SU-DHL-6 (cell line): Measurements from ENCODE around the gene FAM170B.

Experiments used
- H2AFZ ChIP-seq: fragments of 200-600 bp; sonication (generic); 2 replicates; pipeline ENCODE4 v1.6.1; 2014; ENCODE audit warnings: low read depth, mild to moderate bottlenecking, moderate library complexity, mixed read lengths, antibody characterized with exemption, low read length; ENCODE audit not compliant: severe bottlenecking
- H3F3A ChIP-seq: fragments of 200-600 bp; shearing (Covaris generic); 2 replicates; pipeline ENCODE4 v1.6.0; 2016; ENCODE audit warnings: antibody characterized with exemption, mild to moderate bottlenecking; ENCODE audit not compliant: insufficient read depth
- H3K27ac ChIP-seq: fragments of 200-600 bp; sonication (generic); 2 replicates; pipeline ENCODE4 v1.5.1; 2016; ENCODE audit warnings: low read depth, mild to moderate bottlenecking, low read length, moderate library complexity, mixed read lengths
- H3K27me3 ChIP-seq: fragments of 200-600 bp; sonication (generic), shearing (Covaris generic); 2 replicates; pipeline ENCODE4 v1.6.0; 2014; ENCODE audit warnings: mild to moderate bottlenecking, low read length
- H3K36me3 ChIP-seq: fragments of 200-600 bp; sonication (generic); 2 replicates; pipeline ENCODE4 v1.6.1; 2014; ENCODE audit warnings: mild to moderate bottlenecking, low read length, mixed read lengths
- H3K4me2 ChIP-seq: fragments of 300-600, 200-600 bp; shearing (Covaris generic), sonication (generic); 2 replicates; pipeline ENCODE4 v1.6.0; 2014; ENCODE audit warnings: low read length, low read depth, mild to moderate bottlenecking; ENCODE audit not compliant: poor library complexity, severe bottlenecking
- H3K4me3 ChIP-seq: fragments of 200-600 bp; sonication (generic); 2 replicates; pipeline ENCODE4 v1.5.1; 2014; ENCODE audit warnings: antibody characterized with exemption, low read length, mild to moderate bottlenecking, mixed read lengths; ENCODE audit not compliant: insufficient read depth, poor library complexity, severe bottlenecking
- H3K79me2 ChIP-seq: fragments of 200-600 bp; sonication (generic); 2 replicates; pipeline ENCODE4 v1.6.1; 2014; ENCODE audit warnings: mild to moderate bottlenecking, low read length, moderate library complexity; ENCODE audit not compliant: insufficient read depth
- H3K9ac ChIP-seq: fragments of 200-600 bp; sonication (generic); 2 replicates; pipeline ENCODE4 v1.7.0; 2014; ENCODE audit warnings: mild to moderate bottlenecking, low read length
- H3K9me2 ChIP-seq: fragments of 200-600 bp; sonication (generic); replicated peaks from 2 replicates; pipeline ENCODE4 v1.6.1; 2014; ENCODE audit warnings: low read length; ENCODE audit not compliant: insufficient read depth
- H3K9me3 ChIP-seq: fragments of 200-600 bp; sonication (generic); 2 replicates; pipeline ENCODE4 v1.6.1; 2014; ENCODE audit warnings: low read length, mixed read lengths; ENCODE audit not compliant: insufficient read depth
- H4K20me1 ChIP-seq: fragments of 200-600 bp; sonication (generic); 2 replicates; pipeline ENCODE4 v1.6.1; 2014; ENCODE audit warnings: low read depth, mild to moderate bottlenecking, antibody characterized with exemption, low read length, moderate library complexity, mixed read lengths
- EZH2phosphoT487 ChIP-seq: fragments of 200-600 bp; sonication (generic), shearing (Covaris generic); conservative IDR thresholded peaks from 2 replicates; pipeline ENCODE4 v1.6.1; 2018; ENCODE audit warnings: mild to moderate bottlenecking, antibody characterized with exemption, low read length, moderate library complexity, mixed read lengths
- TF ChIP-seq, protein P1 (sequence below): fragments of 200-600 bp; sonication (generic); IDR thresholded peaks from one replicate; pipeline ENCODE4 v1.5.1; 2017; ENCODE audit warnings: antibody characterized with exemption, mild to moderate bottlenecking, low read length, moderate library complexity; ENCODE audit not compliant: insufficient read depth, poor library complexity, severe bottlenecking

The FAM170B gene

GRCh38 chr10:49166484-49167400 lies 32.9 kb upstream of the FAM170B start:
- no peak overlapping the region for H3K4me3 ChIP-seq
- no peaks in the 10 kb centered on the region for H4K20me1 ChIP-seq
- H3K36me3 ChIP-seq: no peaks in the 10 kb centered on the region
- H3K79me2 ChIP-seq: no peaks in the 10 kb centered on the region
- H3K27ac ChIP-seq: no peak overlapping the region
- no peaks in the 10 kb centered on the region for H3F3A ChIP-seq
- H3K4me2 ChIP-seq: no peak overlapping the region
- H3K27me3 ChIP-seq: no peaks in the 10 kb centered on the region
- TF ChIP-seq, protein P1, sequence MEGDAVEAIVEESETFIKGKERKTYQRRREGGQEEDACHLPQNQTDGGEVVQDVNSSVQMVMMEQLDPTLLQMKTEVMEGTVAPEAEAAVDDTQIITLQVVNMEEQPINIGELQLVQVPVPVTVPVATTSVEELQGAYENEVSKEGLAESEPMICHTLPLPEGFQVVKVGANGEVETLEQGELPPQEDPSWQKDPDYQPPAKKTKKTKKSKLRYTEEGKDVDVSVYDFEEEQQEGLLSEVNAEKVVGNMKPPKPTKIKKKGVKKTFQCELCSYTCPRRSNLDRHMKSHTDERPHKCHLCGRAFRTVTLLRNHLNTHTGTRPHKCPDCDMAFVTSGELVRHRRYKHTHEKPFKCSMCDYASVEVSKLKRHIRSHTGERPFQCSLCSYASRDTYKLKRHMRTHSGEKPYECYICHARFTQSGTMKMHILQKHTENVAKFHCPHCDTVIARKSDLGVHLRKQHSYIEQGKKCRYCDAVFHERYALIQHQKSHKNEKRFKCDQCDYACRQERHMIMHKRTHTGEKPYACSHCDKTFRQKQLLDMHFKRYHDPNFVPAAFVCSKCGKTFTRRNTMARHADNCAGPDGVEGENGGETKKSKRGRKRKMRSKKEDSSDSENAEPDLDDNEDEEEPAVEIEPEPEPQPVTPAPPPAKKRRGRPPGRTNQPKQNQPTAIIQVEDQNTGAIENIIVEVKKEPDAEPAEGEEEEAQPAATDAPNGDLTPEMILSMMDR: no peak
- no peak for TF ChIP-seq EZH2phosphoT487
- no peaks in the 10 kb centered on the region for H3K9me2 ChIP-seq
- no peak overlapping the region for H3K9ac ChIP-seq
- no peak overlapping the region for H2AFZ ChIP-seq
- no peaks in the 10 kb centered on the region for H3K9me3 ChIP-seq

- Histone ChIP-seq H3K9me3 (no peaks in the 10 kb centered on the region), H3K79me2 (no peaks in the 10 kb centered on the region), H3K4me2 (no peak overlapping the region), H3K27ac (no peak overlapping the region), H3K9me2 (no peaks in the 10 kb centered on the region), H3K27me3 (no peaks in the 10 kb centered on the region), H4K20me1 (no peaks in the 10 kb centered on the region), H3F3A (no peaks in the 10 kb centered on the region), H2AFZ (no peak overlapping the region), H3K9ac (no peak overlapping the region), H3K36me3 (no peaks in the 10 kb centered on the region), H3K4me3 (no peak overlapping the region)
- TF ChIP-seq EZH2phosphoT487: no peak
- TF ChIP-seq, protein P1: no peak
Observed at GRCh38 chr10:49165821-49166483, 32.1 kb upstream of the FAM170B start.

GRCh38 chr10:49165259-49165658 lies 31.4 kb upstream of the FAM170B start:
- Histone ChIP-seq H3K9me2 (no peaks in the 10 kb centered on the region), H3K36me3 (no peaks in the 10 kb centered on the region), H3F3A (no peaks in the 10 kb centered on the region), H3K27ac (no peak overlapping the region), H4K20me1 (no peaks in the 10 kb centered on the region), H3K4me3 (no peak overlapping the region), H3K9ac (no peak overlapping the region), H3K9me3 (no peaks in the 10 kb centered on the region), H3K27me3 (no peaks in the 10 kb centered on the region), H3K79me2 (no peaks in the 10 kb centered on the region), H3K4me2 (no peak overlapping the region), H2AFZ (no peak overlapping the region)
- no peak for TF ChIP-seq EZH2phosphoT487
- TF ChIP-seq, protein P1: no peak
